ENCODE measurements around the gene ANAPC2. TPM values are rescaled to one million over a fixed set of nuclear protein-coding genes. Genes with fewer than 3 reads are reported as not detected.

The ANAPC2 gene
- total and polyA plus RNA-seq, 4 donors: 18.4 to 69.8 (median 44.2) TPM

- Histone ChIP-seq H3K27me3 (ENCODE audit: control insufficient read depth, insufficient read depth, low read length) (peaks cover 53% of the 10 kb centered on the region), H3K4me1 (ENCODE audit: control insufficient read depth, insufficient read depth, low read length) (peaks cover 9% of the 10 kb centered on the region), H3K4me3 (ENCODE audit: low read depth, low read length) (no peak overlapping the region), H3K27ac (ENCODE audit: low read depth, low read length) (no peak overlapping the region), H3K9me3 (ENCODE audit: control insufficient read depth, insufficient read depth, low read length) (no peaks in the 10 kb centered on the region), H3K36me3 (ENCODE audit: control insufficient read depth, insufficient read depth, low read length) (peaks cover 80% of the 10 kb centered on the region)
- peak in 1 of 6 donors; percentile 29 for DNase-seq (ENCODE audit: low read depth in 4 of 6, low spot score in 6 of 6)
- WGBS (ENCODE audit: insufficient coverage): 9% methylated on average over 61 of the region's 65 CpGs
Observed at GRCh38 chr9:137156567-137157375, 31.6 kb downstream of the ANAPC2 start.

GRCh38 chr9:137152844-137153405 lies 35.4 kb downstream of the ANAPC2 start:
- no peak overlapping the region for H3K4me3 ChIP-seq (ENCODE audit: low read depth, low read length)
- no peak overlapping the region for H3K27ac ChIP-seq (ENCODE audit: low read depth, low read length)
- DNase-seq (ENCODE audit: low read depth in 4 of 6, low spot score in 6 of 6): no peak
- H3K4me1 ChIP-seq (ENCODE audit: control insufficient read depth, insufficient read depth, low read length): peaks cover 9% of the 10 kb centered on the region
- H3K27me3 ChIP-seq (ENCODE audit: control insufficient read depth, insufficient read depth, low read length): peaks cover 26% of the 10 kb centered on the region
- H3K9me3 ChIP-seq (ENCODE audit: control insufficient read depth, insufficient read depth, low read length): no peaks in the 10 kb centered on the region
- H3K36me3 ChIP-seq (ENCODE audit: control insufficient read depth, insufficient read depth, low read length): peaks cover 79% of the 10 kb centered on the region
- WGBS (ENCODE audit: insufficient coverage): 84% methylated on average over 7 of the region's 7 CpGs

- Histone ChIP-seq H3K4me3 (ENCODE audit: low read depth, low read length) (no peak overlapping the region), H3K4me1 (ENCODE audit: control insufficient read depth, insufficient read depth, low read length) (no peaks in the 10 kb centered on the region), H3K27ac (ENCODE audit: low read depth, low read length) (no peak overlapping the region), H3K9me3 (ENCODE audit: control insufficient read depth, insufficient read depth, low read length) (no peaks in the 10 kb centered on the region), H3K36me3 (ENCODE audit: control insufficient read depth, insufficient read depth, low read length) (peaks cover 79% of the 10 kb centered on the region), H3K27me3 (ENCODE audit: control insufficient read depth, insufficient read depth, low read length) (peaks cover 10% of the 10 kb centered on the region)
- DNase-seq (ENCODE audit: low read depth in 4 of 6, low spot score in 6 of 6): no peak
- 29% methylated on average over 26 of the region's 34 CpGs for WGBS (ENCODE audit: insufficient coverage)
Observed at GRCh38 chr9:137150617-137151457, 37.5 kb downstream of the ANAPC2 start.

GRCh38 chr9:137149942-137150616 lies 38.3 kb downstream of the ANAPC2 start:
- no peaks in the 10 kb centered on the region for H3K4me1 ChIP-seq (ENCODE audit: control insufficient read depth, insufficient read depth, low read length)
- no peaks in the 10 kb centered on the region for H3K9me3 ChIP-seq (ENCODE audit: control insufficient read depth, insufficient read depth, low read length)
- H3K27me3 ChIP-seq (ENCODE audit: control insufficient read depth, insufficient read depth, low read length): peaks cover 2% of the 10 kb centered on the region
- H3K36me3 ChIP-seq (ENCODE audit: control insufficient read depth, insufficient read depth, low read length): peaks cover 78% of the 10 kb centered on the region
- H3K4me3 ChIP-seq (ENCODE audit: low read depth, low read length): no peak overlapping the region
- no peak for DNase-seq (ENCODE audit: low read depth in 4 of 6, low spot score in 6 of 6)
- 46% methylated on average over 14 of the region's 20 CpGs for WGBS (ENCODE audit: insufficient coverage)
- H3K27ac ChIP-seq (ENCODE audit: low read depth, low read length): no peak overlapping the region

- Histone ChIP-seq H3K36me3 (ENCODE audit: control insufficient read depth, insufficient read depth, low read length) (peaks cover 74% of the 10 kb centered on the region), H3K27ac (ENCODE audit: low read depth, low read length) (no peak overlapping the region), H3K9me3 (ENCODE audit: control insufficient read depth, insufficient read depth, low read length) (no peaks in the 10 kb centered on the region), H3K4me3 (ENCODE audit: low read depth, low read length) (no peak overlapping the region), H3K27me3 (ENCODE audit: control insufficient read depth, insufficient read depth, low read length) (peaks cover 2% of the 10 kb centered on the region), H3K4me1 (ENCODE audit: control insufficient read depth, insufficient read depth, low read length) (no peaks in the 10 kb centered on the region)
- 75% methylated on average over 5 of the region's 5 CpGs for WGBS (ENCODE audit: insufficient coverage)
- no peak for DNase-seq (ENCODE audit: low read depth in 4 of 6, low spot score in 6 of 6)
Observed at GRCh38 chr9:137149363-137149762, 39.0 kb downstream of the ANAPC2 start.

GRCh38 chr9:137148661-137149060 lies 39.7 kb downstream of the ANAPC2 start:
- Histone ChIP-seq H3K27me3 (ENCODE audit: control insufficient read depth, insufficient read depth, low read length) (peaks cover 2% of the 10 kb centered on the region), H3K4me1 (ENCODE audit: control insufficient read depth, insufficient read depth, low read length) (no peaks in the 10 kb centered on the region), H3K9me3 (ENCODE audit: control insufficient read depth, insufficient read depth, low read length) (no peaks in the 10 kb centered on the region), H3K27ac (ENCODE audit: low read depth, low read length) (no peak overlapping the region), H3K4me3 (ENCODE audit: low read depth, low read length) (no peak overlapping the region), H3K36me3 (ENCODE audit: control insufficient read depth, insufficient read depth, low read length) (peaks cover 78% of the 10 kb centered on the region)
- WGBS (ENCODE audit: insufficient coverage): 84% methylated on average over 19 of the region's 19 CpGs
- DNase-seq (ENCODE audit: low read depth in 4 of 6, low spot score in 6 of 6): no peak

- H3K4me1 ChIP-seq (ENCODE audit: control insufficient read depth, insufficient read depth, low read length): no peaks in the 10 kb centered on the region
- WGBS (ENCODE audit: insufficient coverage): 68% methylated on average over 27 of the region's 27 CpGs
- H3K9me3 ChIP-seq (ENCODE audit: control insufficient read depth, insufficient read depth, low read length): no peaks in the 10 kb centered on the region
- H3K27me3 ChIP-seq (ENCODE audit: control insufficient read depth, insufficient read depth, low read length): peaks cover 2% of the 10 kb centered on the region
- no peak overlapping the region for H3K27ac ChIP-seq (ENCODE audit: low read depth, low read length)
- peaks cover 78% of the 10 kb centered on the region for H3K36me3 ChIP-seq (ENCODE audit: control insufficient read depth, insufficient read depth, low read length)
- no peak overlapping the region for H3K4me3 ChIP-seq (ENCODE audit: low read depth, low read length)
- no peak for DNase-seq (ENCODE audit: low read depth in 4 of 6, low spot score in 6 of 6)
Observed at GRCh38 chr9:137148242-137148641, 40.1 kb downstream of the ANAPC2 start.

GRCh38 chr9:137147793-137148160 lies 40.6 kb downstream of the ANAPC2 start:
- H3K9me3 ChIP-seq (ENCODE audit: control insufficient read depth, insufficient read depth, low read length): no peaks in the 10 kb centered on the region
- no peak overlapping the region for H3K4me3 ChIP-seq (ENCODE audit: low read depth, low read length)
- no peaks in the 10 kb centered on the region for H3K4me1 ChIP-seq (ENCODE audit: control insufficient read depth, insufficient read depth, low read length)
- 33% methylated on average over 10 of the region's 24 CpGs for WGBS (ENCODE audit: insufficient coverage)
- H3K27me3 ChIP-seq (ENCODE audit: control insufficient read depth, insufficient read depth, low read length): peaks cover 2% of the 10 kb centered on the region
- H3K27ac ChIP-seq (ENCODE audit: low read depth, low read length): no peak overlapping the region
- peaks cover 78% of the 10 kb centered on the region for H3K36me3 ChIP-seq (ENCODE audit: control insufficient read depth, insufficient read depth, low read length)
- DNase-seq (ENCODE audit: low read depth in 4 of 6, low spot score in 6 of 6): no peak

- H3K27me3 ChIP-seq (ENCODE audit: control insufficient read depth, insufficient read depth, low read length): peaks cover 2% of the 10 kb centered on the region
- H3K4me3 ChIP-seq (ENCODE audit: low read depth, low read length): no peak overlapping the region
- H3K4me1 ChIP-seq (ENCODE audit: control insufficient read depth, insufficient read depth, low read length): peaks cover 2% of the 10 kb centered on the region
- no peak for DNase-seq (ENCODE audit: low read depth in 4 of 6, low spot score in 6 of 6)
- 86% methylated on average over 25 of the region's 26 CpGs for WGBS (ENCODE audit: insufficient coverage)
- no peak overlapping the region for H3K27ac ChIP-seq (ENCODE audit: low read depth, low read length)
- H3K36me3 ChIP-seq (ENCODE audit: control insufficient read depth, insufficient read depth, low read length): peaks cover 78% of the 10 kb centered on the region
- H3K9me3 ChIP-seq (ENCODE audit: control insufficient read depth, insufficient read depth, low read length): no peaks in the 10 kb centered on the region
Observed at GRCh38 chr9:137147091-137147792, 41.1 kb downstream of the ANAPC2 start.

Data from spinal cord (tissue), 10 donors.